Measurements from ENCODE around the gene PHIP. TPM values are rescaled to one million over a fixed set of nuclear protein-coding genes. Genes with fewer than 3 reads are reported as not detected.
"Not testable (repeated sequence)": the region's sequence is repeated elsewhere in the genome, so short reads cannot be mapped to it uniquely, and the experiment has no call there.

Gene PHIP
- total and polyA plus RNA-seq, 2 of the 8 experiments (the other 6 are each of a cell fraction or from before 2014, with no cell fraction given) = 7.3 to 56.2 TPM

- H3K9me3 ChIP-seq (ENCODE audit: insufficient read depth in 2 of 2, low read depth in 1 of 2, low read length in 1 of 2); POLR2A ChIA-PET (ENCODE audit: partially characterized antibody); H3K79me2 ChIP-seq (ENCODE audit: control insufficient read depth in 1 of 2, insufficient read depth in 2 of 2, low read length in 2 of 2); H2BK120ac ChIP-seq (replicated peaks; ENCODE audit: low read depth, low read length); H3K23ac ChIP-seq (ENCODE audit: insufficient read length); H4K91ac ChIP-seq (replicated peaks; ENCODE audit: insufficient read length, low read length); H3K56ac ChIP-seq (replicated peaks; ENCODE audit: insufficient read length, low read depth, low read length); H3K27ac ChIP-seq (ENCODE audit: low read depth, low read length); H2BK12ac ChIP-seq (ENCODE audit: low read depth, low read length); H3K27me3 ChIP-seq (replicated peaks in 1 of 4; ENCODE audit: control insufficient read depth in 3 of 4, extremely low read depth in 1 of 4, insufficient read depth in 3 of 4, low read length in 3 of 4); H2AFZ ChIP-seq (ENCODE audit: low read length); H2BK20ac ChIP-seq (ENCODE audit: low read length); H3K36me3 ChIP-seq (ENCODE audit: control insufficient read depth in 2 of 4, insufficient read depth in 4 of 4, low read length in 3 of 4); FAIRE-seq; H2BK5ac ChIP-seq (ENCODE audit: low read depth, low read length); H3K4ac ChIP-seq (replicated peaks; ENCODE audit: insufficient read length, low read depth, low read length); H3K23me2 ChIP-seq (ENCODE audit: low read depth, low read length); H4K20me1 ChIP-seq (replicated peaks in 1 of 2; ENCODE audit: control insufficient read depth in 1 of 2, insufficient read depth in 2 of 2, low read length in 2 of 2); DNase-seq (ENCODE audit: low read depth in 1 of 2, low spot score in 2 of 2); H4K8ac ChIP-seq (ENCODE audit: extremely low read depth, insufficient read depth, low read length); H3K18ac ChIP-seq (ENCODE audit: extremely low read depth, low read length); H3K79me1 ChIP-seq (ENCODE audit: low read depth, low read length); H3K4me2 ChIP-seq (ENCODE audit: insufficient read depth in 1 of 2, low read depth in 2 of 2, low read length in 2 of 2); H2BK15ac ChIP-seq (ENCODE audit: low read length); H2AK5ac ChIP-seq (ENCODE audit: low read depth, low read length); H3K14ac ChIP-seq (ENCODE audit: insufficient read length); H3K4me3 ChIP-seq (ENCODE audit: extremely low read depth in 1 of 4, insufficient read depth in 2 of 4, low read depth in 3 of 4, low read length in 4 of 4); H3K9ac ChIP-seq (replicated peaks in 1 of 4; ENCODE audit: extremely low read depth in 1 of 4, low read depth in 3 of 4, low read length in 3 of 4); H4K5ac ChIP-seq (ENCODE audit: insufficient read length, low read depth, low read length); H3K4me1 ChIP-seq (replicated peaks in 1 of 4; ENCODE audit: control insufficient read depth in 3 of 4, insufficient read depth in 4 of 4, low read length in 3 of 4): not testable (repeated sequence)
- 93% methylated on average over 5 of the region's 5 CpGs; no CpG with 5 or more reads in 1 of the 2 experiments for WGBS, 2 experiments (ENCODE audit: extremely low coverage in 1 of 2, insufficient coverage in 1 of 2, insufficient read length in 1 of 2, insufficient replicate concordance in 2 of 2, low coverage in 1 of 2, low lambda C conversion rate in 2 of 2, missing lambda C conversion rate in 1 of 2)
- CTCF ChIA-PET (ENCODE audit: partially characterized antibody) = interaction anchor here (1.6 kb wide), 1 partner anchor 11 kb away, joined by 10 read pairs; no protein-coding TSS in a partner anchor
These were observed 188.2 kb downstream of the PHIP start for GRCh38 chr6:78889901-78890300.

Other genes with a start within 250 kb of the PHIP start
- 4.7 and 5.4 TPM in 2 replicates for gene IRAK1BP1, start 210.7 kb downstream of the PHIP start, total RNA-seq (2021; fragmentation: NEBNext Ultra II Directional; extraction: Animal tissue kit (Norgen Biotek cat#: 25700))
- 2.7 and 3.7 TPM in 2 replicates for gene IRAK1BP1, start 210.7 kb downstream of the PHIP start, polyA plus RNA-seq (2011; rRNA removed)
- 167 and 174 TPM in 2 replicates for gene HMGN3, start 156.4 kb upstream of the PHIP start, total RNA-seq (2021; fragmentation: NEBNext Ultra II Directional; extraction: Animal tissue kit (Norgen Biotek cat#: 25700))
- gene HMGN3, start 156.4 kb upstream of the PHIP start, polyA plus RNA-seq (2011; rRNA removed) = 54.8 and 84.4 TPM in 2 replicates

Measured in H1 (cell line).